ENCODE results near the gene SMPD2.
A peak's percentile ranks its signal among the peaks of the same experiment; 100 is the strongest.
"Not testable (repeated sequence)": the region's sequence is repeated elsewhere in the genome, so short reads cannot be mapped to it uniquely, and the experiment has no call there.

SMPD2 gene

DNA sequence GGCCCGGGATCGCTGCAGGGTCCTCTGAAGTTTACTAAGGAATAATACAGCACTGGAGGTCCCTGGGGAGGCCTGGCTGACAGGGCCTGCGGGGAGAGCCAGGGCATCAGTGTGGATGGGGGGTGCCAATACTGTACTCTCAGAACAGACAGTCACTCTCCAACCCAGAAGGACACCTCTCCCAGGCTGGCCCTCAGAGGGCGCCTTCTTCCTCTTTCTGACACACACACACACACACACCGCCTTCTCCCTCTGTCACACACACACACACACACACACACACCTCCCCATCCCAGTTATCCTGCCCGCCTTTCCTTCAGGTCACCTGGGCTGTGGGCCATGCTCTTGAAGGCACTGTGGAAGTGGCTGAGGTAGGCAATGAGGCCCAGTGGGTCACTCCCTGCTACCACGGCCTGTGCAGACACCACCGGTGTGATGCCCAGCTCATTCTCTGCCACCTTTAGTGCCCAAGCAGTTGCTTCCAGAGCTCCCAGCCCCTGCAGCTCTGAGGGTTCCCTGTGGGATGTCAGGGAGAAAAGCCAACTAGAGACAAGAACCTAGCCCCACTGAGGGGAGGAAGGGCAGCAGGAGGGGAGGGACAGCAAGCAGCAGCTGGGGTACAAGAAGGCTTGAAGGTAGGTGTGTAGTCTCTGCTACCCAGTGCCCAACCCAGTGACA, 7.5 kb downstream of the SMPD2 start:
- DNase-seq: no peak

- DNase-seq: no peak
Measured at GRCh38 chr6:109448615-109449014, 8.1 kb downstream of the SMPD2 start.

DNA sequence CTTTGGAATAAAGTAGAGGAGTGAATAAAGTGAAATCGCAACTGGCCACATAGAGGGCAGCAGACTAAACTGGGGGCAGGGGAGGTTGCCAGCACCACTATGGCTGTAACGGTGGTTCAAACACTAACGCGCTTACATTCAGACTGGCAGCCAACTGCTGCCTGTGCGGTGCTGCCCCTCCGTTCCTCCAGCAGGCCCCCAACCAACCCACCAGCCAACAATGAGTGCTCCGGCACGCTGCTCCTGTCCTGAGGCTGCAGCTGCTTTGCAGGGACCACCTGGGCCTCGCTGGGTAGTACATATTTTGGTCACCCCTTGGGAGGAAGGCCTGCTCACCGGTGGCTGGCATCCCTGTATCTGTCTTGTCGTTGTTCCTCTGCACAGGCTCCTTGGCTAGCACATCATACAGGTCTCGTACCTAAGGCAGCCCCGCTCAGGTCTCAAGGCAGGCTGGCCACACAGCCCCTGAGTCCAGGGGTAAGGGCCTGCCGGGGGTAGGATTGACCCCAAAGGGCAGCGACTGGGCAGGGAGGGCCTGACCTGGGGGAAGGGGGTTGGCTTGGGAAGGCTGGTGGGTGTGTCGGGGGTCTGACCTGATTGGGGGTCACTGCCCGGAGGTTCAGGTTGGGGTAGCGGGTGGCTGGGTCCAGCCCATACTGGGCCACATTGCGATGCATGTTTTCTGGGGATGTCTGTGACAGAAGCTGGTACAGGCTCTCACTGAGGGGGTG, 8.7 kb downstream of the SMPD2 start:
- no peak for DNase-seq

DNA sequence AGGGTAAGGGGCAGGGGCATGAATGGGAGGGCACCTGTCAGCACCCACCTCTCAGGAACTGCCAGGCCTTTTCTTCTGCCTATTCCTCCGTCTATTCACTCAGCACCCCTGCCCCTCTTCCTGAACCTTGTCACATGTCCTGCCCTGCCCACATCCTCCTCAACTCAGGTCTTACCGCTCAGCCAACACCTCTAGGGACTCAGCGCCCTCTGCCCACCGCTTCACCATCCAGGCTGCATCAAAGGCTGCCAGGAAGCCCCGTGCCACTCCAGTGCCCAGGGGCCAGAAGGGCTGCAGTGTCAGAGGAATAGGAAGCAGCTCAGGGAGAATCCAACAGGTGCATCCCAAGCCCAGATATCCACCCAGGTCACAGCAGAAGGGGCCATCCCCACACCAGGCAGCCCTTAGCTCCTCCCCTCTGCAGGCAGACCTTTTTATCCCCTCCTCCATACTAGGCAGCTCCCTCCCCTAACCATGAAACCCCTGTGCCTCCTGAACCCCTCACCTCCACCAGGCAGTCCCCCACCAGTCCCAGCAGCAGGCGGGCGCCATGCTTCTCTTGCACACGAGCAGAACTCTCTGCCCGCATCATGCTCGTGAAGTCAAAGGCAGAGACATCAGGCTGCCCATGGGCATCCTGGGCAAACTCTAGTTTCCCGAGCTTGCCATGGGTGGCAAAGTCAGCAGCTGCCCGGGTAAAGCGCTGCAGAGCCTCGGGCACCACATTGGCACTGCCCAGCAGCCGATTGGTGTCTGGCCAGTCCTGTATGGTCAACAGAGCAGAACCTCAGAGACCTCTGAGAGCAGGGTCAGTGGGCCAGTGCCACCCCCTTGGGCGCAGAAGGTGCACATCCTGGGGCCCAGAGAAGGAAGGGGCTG, 9.5 kb downstream of the SMPD2 start:
- DNase-seq: no peak

DNA sequence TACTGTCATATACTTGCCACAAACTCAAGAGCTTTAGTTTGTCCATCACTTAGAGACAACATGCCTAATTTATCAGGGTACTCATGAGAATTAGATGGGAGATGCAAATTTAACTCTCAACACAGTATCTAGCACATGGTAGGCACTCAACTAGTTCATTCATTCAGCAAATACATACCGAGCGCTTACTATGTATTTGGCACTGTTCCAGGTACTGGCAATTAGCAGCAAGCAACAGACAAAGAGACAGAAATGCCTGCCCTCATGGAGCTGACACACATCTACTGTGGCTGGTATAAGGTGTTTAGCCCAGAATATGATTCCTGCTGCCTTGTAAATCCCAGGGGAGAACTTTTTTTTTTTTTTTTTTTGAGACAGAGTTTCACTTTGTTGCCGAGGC, 10.3 kb downstream of the SMPD2 start:
- no peak for DNase-seq

GRCh38 chr6:109451376-109451775, 10.9 kb downstream of the SMPD2 start:
- no peak for DNase-seq

- no peak for DNase-seq
Measured at GRCh38 chr6:109452181-109452580, 11.7 kb downstream of the SMPD2 start.

GRCh38 chr6:109453156-109453555, 12.6 kb downstream of the SMPD2 start:
- DNase-seq: no peak

DNA sequence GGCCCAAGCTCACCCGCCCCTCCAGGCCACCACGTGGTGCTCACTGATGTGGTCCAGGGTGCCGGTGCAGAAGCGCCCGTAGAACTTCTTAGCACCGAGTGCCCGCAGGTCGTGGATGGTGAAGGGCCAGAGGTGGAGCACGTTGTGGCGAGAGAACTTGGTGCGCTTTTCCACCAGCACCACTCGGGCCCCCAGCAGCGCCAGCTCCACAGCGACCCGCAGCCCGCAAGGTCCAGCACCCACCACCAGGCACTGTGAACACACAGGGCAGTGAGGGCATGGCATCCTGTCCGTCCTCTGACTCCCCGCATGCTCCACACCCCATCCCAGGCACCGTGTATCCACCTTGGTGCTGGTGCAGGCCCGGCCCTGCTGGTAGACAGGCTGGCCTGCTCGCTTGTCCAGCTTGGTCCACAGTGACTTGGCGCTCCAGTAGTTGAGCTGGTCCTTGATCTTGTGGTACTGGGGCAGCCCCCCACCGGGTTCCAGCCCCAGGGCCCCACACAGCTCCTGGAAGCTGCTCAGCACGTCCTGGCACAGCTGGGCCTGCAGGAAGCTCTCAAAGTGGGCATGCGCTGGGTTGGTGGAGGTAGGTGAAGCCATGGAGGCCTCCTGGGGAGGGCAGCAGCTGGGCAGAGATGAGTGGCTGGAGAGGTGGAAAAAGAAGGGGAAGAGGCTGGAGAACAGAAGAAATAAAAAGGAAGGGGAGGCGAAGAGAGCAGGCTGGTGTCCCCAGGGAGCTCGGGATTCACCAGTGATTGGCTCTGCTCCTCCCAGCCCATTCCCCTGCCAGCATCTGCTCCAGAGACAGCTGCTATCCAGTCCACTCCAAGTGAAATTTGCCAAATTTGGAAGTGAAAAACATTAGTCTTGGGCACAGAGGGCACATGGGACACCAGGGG, 13.3 kb downstream of the SMPD2 start:
- DNase-seq: peak; percentile 89

DNA sequence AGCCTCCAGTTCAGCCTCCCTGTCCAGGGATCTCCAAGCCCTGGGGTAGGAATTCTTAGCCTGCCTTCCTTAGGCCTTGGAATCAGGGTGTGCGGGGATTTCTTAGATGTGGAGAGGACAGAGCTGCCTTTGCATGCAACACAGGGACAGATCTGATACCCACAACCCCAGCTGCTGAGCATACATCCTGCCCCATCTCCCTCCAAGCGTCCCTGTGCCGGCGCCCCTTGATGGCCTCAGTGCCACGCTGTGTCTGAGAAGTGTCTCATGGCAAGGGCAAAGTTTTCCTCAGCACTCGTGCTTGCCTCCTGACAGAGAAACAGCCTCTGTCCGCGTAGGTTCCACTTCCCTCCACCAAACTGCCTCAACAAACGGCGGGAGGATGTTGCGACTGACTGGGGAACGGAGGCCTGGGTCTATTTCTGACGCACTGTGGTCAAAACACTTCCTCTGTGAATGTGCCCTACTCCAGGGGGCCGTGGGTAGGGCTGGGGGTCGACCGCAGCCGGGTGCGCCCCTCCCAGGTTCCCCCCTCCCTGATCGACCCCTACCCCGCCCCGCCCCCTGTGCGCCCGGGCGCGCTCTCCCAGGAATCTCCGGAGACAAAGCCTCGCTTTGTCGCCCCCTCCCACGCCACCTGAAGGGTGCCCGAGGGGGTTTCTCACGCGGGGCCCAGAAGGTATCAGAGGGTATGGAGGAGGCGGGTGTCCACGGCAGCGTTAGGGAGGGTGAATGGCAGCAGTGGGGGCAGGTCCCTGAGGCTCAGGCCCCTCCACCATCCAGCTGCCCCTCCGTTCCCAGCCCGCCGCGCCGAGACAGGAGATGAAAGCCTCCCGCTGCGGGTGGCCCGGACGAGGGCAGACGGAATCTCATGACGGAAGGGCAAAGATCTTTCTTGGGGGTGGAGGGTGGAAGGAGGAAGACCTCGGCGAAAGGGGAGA, 14.2 kb downstream of the SMPD2 start:
- DNase-seq: peak; percentile 53

- DNase-seq: peak; percentile 59
Measured at GRCh38 chr6:109455437-109456110, 15.1 kb downstream of the SMPD2 start, which contains the start of gene MICAL1. Gene MICAL1 (minus strand): TSS chr6:109455772. CDS start chr6:109454196, 1,576 bp downstream.

GRCh38 chr6:109456111-109456583, 15.6 kb downstream of the SMPD2 start:
- peak; percentile 59 for DNase-seq

GRCh38 chr6:109456710-109457561, 16.4 kb downstream of the SMPD2 start:
- peak; percentile 74 for DNase-seq

DNA sequence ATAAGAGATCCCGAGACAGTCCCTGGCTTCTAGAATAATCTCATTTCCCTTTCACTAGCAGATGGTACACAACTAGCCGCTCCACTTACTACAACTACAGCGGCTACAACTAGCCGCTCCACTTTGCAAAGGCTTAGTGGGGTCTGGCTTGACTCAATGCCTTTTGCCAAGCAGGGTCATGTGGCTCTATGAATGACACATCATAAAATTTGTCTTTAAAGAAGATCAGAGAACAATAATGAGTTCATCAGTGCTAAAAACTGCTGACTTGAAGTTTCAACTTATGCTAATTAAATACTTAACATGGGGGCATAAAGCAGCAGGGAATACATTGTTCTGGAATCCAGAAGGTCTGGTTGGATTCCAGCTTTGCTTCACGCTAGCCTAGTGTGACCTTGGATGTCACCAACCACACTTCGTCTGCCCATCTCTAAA, 17.1 kb downstream of the SMPD2 start:
- no peak for DNase-seq

DNA sequence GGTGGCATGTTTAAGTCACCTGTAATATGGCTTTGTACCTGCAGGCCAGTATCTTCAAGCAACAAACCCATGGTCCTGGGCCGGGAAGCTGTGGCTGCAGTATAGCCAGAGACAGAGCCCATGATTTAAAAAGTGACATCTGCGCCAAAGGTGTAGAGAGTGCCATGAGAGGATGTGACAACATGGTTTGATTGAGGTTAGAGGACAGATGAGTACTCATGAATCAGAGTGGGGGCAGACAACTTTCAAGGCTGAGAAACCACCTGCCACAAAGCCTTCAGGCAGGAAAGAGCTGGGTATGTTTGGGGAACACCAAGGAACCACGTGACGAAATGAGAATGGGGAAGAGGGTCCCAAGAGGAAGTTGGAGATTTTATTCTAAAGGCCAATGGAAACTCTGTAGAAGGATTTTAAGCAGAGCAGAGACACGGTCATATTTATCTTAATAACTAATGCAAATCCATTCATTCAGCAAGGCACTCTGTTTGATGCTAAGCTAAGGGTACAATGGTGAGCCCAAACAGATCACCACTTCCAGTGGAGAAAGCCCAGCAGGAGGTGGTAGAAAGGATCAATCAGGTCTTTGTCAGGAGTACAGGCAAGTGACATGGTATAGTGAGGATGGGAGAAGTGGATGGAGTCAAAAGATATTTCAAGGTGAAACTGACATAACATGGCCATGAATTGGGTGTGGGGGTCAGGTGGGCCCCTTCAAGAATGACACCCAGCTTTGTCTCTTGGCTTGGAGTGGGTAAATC, 18.4 kb downstream of the SMPD2 start:
- DNase-seq: no peak

DNA sequence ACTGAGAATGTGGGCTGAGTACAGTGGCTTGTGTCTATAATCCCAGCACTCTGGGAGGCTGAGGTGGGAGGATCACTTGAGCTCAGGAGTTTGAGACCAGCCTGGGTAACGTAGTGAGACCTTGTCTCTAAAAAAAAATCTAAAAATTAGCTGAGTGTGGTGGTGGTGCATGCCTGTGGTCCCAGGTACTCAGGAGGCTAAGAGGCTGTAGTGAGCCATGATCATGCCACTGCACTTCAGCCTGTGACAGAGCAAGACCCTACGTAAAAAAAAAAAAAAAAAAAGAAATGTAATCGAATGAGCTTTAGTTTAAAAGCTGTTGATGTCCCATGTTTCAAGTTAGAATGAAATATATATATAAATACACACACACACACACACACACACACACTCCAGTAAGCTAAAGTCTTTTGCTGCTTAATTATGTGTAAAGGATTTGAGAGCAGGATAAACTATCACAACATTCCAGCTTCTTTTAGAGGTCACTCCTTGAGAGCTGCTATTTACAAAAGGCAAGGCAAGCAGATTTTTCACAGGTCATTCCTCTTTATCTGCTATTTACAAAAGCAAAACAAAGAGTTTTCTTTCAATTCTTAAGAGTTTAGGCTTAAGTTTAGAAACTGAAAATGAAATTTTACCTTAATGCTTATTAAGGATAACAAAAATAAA, 19.8 kb downstream of the SMPD2 start:
- peak; percentile 61 for DNase-seq

GRCh38 chr6:109461205-109461604, 20.7 kb downstream of the SMPD2 start:
- DNase-seq: not testable (repeated sequence)
